ENCODE data around the gene BTF3. TPM values are rescaled to one million over a fixed set of nuclear protein-coding genes. Genes with fewer than 3 reads are reported as not detected.

BTF3 gene
- total and polyA plus RNA-seq, 8 donors: 353 to 1,033 (median 938) TPM

- no peaks in the 10 kb centered on the region for H3K9me3 ChIP-seq
- ATAC-seq: no peak
- peaks cover 0 to 32% of the 10 kb centered on the region in 2 donors for H3K36me3 ChIP-seq
- H3K27ac ChIP-seq: no peak overlapping the region
- no peaks in the 10 kb centered on the region for H3K27me3 ChIP-seq
- no peak for TF ChIP-seq CTCF (IDR thresholded peaks at IDR 0.05)
- intact Hi-C loops (cut with DNase I): no loop called here
- no peak for DNase-seq
- no peaks in the 10 kb centered on the region for H3K4me1 ChIP-seq
- no peak overlapping the region for H3K4me3 ChIP-seq
Measured at GRCh38 chr5:73550016-73550415, 51.8 kb downstream of the BTF3 start.

DNA sequence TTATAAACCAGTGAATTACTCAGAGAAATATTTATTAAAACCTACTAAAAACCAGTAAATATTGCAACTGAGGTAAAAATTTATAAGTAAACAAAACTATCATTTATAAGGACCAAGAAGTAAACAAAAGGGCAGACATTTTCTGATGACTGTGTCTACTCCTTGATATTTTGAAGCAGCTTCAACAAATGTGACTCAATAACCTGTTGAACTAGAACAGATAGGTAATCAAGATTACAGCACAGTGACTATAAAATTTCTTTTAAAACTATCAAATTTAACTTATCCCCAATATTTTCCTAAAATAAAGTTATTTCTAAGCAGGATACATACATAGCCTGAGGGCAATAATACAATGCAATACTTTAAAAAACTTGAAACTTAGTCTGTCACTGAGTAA is 54.4 kb downstream of the BTF3 start:
- DNase-seq (no peak), ATAC-seq (no peak)
- intact Hi-C loops (cut with DNase I): no loop called here
- Histone ChIP-seq H3K9me3 (no peaks in the 10 kb centered on the region), H3K27ac (no peak overlapping the region), H3K4me1 (no peaks in the 10 kb centered on the region), H3K27me3 (no peaks in the 10 kb centered on the region), H3K36me3 (peaks cover 0 to 50% of the 10 kb centered on the region in 2 donors), H3K4me3 (no peak overlapping the region)
- TF ChIP-seq CTCF (IDR thresholded peaks at IDR 0.05): no peak

Other genes starting within 250 kb of the BTF3 start
- gene FOXD1, start 49.7 kb upstream of the BTF3 start, total RNA-seq: under 1 TPM; 0.10 to 0.29 TPM
- under 1 TPM in 2 of 6 donors, not detected in 4; 0.09 to 0.10 TPM for gene FOXD1, start 49.7 kb upstream of the BTF3 start, polyA plus RNA-seq (ENCODE audit: insufficient read length in 6 of 6)
- gene ANKRA2, start 67.2 kb downstream of the BTF3 start, total RNA-seq: 10 to 100 TPM; 11.9 to 13.8 TPM
- 10 to 100 TPM; 55.7 to 94.1 (median 68.9) TPM for gene ANKRA2, start 67.2 kb downstream of the BTF3 start, polyA plus RNA-seq (ENCODE audit: insufficient read length in 6 of 6)
- gene UTP15, start 67.3 kb downstream of the BTF3 start, total RNA-seq: 10 to 100 TPM; 10.9 to 15.8 TPM
- 10 to 100 TPM; 14.6 to 22.6 (median 17.9) TPM for gene UTP15, start 67.3 kb downstream of the BTF3 start, polyA plus RNA-seq (ENCODE audit: insufficient read length in 6 of 6)
- gene ARHGEF28, start 127.8 kb downstream of the BTF3 start, total RNA-seq: 10 to 100 TPM in 1 of 2 donors, 1 to 10 TPM in 1; 8.4 to 10.5 TPM
- 10 to 100 TPM in 4 of 6 donors, 1 to 10 TPM in 2; 8.9 to 16.4 (median 11.3) TPM for gene ARHGEF28, start 127.8 kb downstream of the BTF3 start, polyA plus RNA-seq (ENCODE audit: insufficient read length in 6 of 6)